GM12891 (cell line): ENCODE data around the gene SMYD3.

Source experiments
- DNase-seq: peaks from one replicate; pipeline ENCODE4 v3.0.0; 2011; ENCODE audit warnings: low spot score; ENCODE audit not compliant: insufficient read length
- FAIRE-seq: peaks from 2 replicates; lab custom pipeline; 2011; peaks lifted over from hg19 to GRCh38; lab: Jason Lieb, UNC
- PAX5 ChIP-seq: IDR thresholded peaks from 2 replicates; pipeline ENCODE4 v1.6.1; 2011; ENCODE audit warnings: low read length, moderate library complexity, mild to moderate bottlenecking; ENCODE audit not compliant: insufficient read depth, severe bottlenecking
- POLR2A ChIP-seq: IDR thresholded peaks from 2 replicates; pipeline ENCODE4 v1.6.1; 2011; ENCODE audit warnings: low read depth, low read length, control low read depth
- POLR2AphosphoS5 ChIP-seq: IDR thresholded peaks from 2 replicates; pipeline ENCODE4 v1.6.1; 2011; ENCODE audit warnings: low read depth, low read length, control low read depth
- POU2F2 ChIP-seq: IDR thresholded peaks from 2 replicates; pipeline ENCODE4 v1.6.1; 2011; ENCODE audit warnings: low read depth, mild to moderate bottlenecking, control low read depth, low read length, moderate library complexity
- SPI1 ChIP-seq: IDR thresholded peaks from 2 replicates; pipeline ENCODE4 v1.6.1; 2011; ENCODE audit warnings: low read depth, low read length, control low read depth
- TAF1 ChIP-seq: IDR thresholded peaks from 2 replicates; pipeline ENCODE4 v1.6.1; 2011; ENCODE audit warnings: low read depth, low read length, control low read depth

SMYD3 gene

GRCh38 chr1:245814651-245815050 is 692.4 kb downstream of the SMYD3 start:
- FAIRE-seq (no peak), DNase-seq (no peak)
- TF ChIP-seq POLR2AphosphoS5: no peak
- TF ChIP-seq POU2F2: no peak
- no peak for TF ChIP-seq PAX5
- TF ChIP-seq TAF1: no peak
- TF ChIP-seq SPI1: no peak

- no peak for FAIRE-seq
- no peak for DNase-seq
- TF ChIP-seq SPI1 (no peak), POLR2AphosphoS5 (no peak), POU2F2 (no peak), TAF1 (no peak), POLR2A (no peak), PAX5 (no peak)
Measured at GRCh38 chr1:245812278-245812677, 694.8 kb downstream of the SMYD3 start.

- no peak for DNase-seq
- FAIRE-seq: peak; percentile 31
- TF ChIP-seq PAX5 (no peak), POLR2AphosphoS5 (no peak), POU2F2 (no peak), POLR2A (no peak), TAF1 (no peak), SPI1 (no peak)
Measured at GRCh38 chr1:245810789-245811337, 696.2 kb downstream of the SMYD3 start.

GRCh38 chr1:245810181-245810769 is 696.8 kb downstream of the SMYD3 start:
- FAIRE-seq (no peak), DNase-seq (no peak)
- no peak for TF ChIP-seq TAF1
- TF ChIP-seq SPI1: no peak
- TF ChIP-seq POU2F2: no peak
- TF ChIP-seq POLR2AphosphoS5: no peak
- no peak for TF ChIP-seq POLR2A
- no peak for TF ChIP-seq PAX5

GRCh38 chr1:245809361-245809760 is 697.7 kb downstream of the SMYD3 start:
- TF ChIP-seq POU2F2: no peak
- no peak for TF ChIP-seq TAF1
- TF ChIP-seq SPI1: no peak
- TF ChIP-seq POLR2A: no peak
- TF ChIP-seq PAX5: no peak
- no peak for TF ChIP-seq POLR2AphosphoS5
- FAIRE-seq (no peak), DNase-seq (no peak)

- peak; percentile 82 for FAIRE-seq
- no peak for DNase-seq
Measured at GRCh38 chr1:245807954-245808719, 698.9 kb downstream of the SMYD3 start.

GRCh38 chr1:245807306-245807705 is 699.8 kb downstream of the SMYD3 start:
- no peak for TF ChIP-seq POU2F2
- no peak for TF ChIP-seq POLR2A
- TF ChIP-seq TAF1: no peak
- no peak for TF ChIP-seq POLR2AphosphoS5
- TF ChIP-seq SPI1: no peak
- no peak for TF ChIP-seq PAX5
- FAIRE-seq (peak; percentile 90), DNase-seq (peak; percentile 52)

More at GRCh38 chr1:245807954-245808719, 698.9 kb downstream of the SMYD3 start:
- no peak for TF ChIP-seq POU2F2
- no peak for TF ChIP-seq PAX5
- no peak for TF ChIP-seq SPI1

GRCh38 chr1:245805532-245805931 is 701.5 kb downstream of the SMYD3 start:
- FAIRE-seq (no peak), DNase-seq (no peak)
- TF ChIP-seq POLR2AphosphoS5: no peak
- no peak for TF ChIP-seq TAF1
- no peak for TF ChIP-seq PAX5
- no peak for TF ChIP-seq POLR2A
- TF ChIP-seq POU2F2: no peak
- no peak for TF ChIP-seq SPI1

GRCh38 chr1:245804696-245805095 is 702.4 kb downstream of the SMYD3 start:
- no peak for TF ChIP-seq PAX5
- no peak for TF ChIP-seq TAF1
- TF ChIP-seq SPI1: no peak
- no peak for TF ChIP-seq POU2F2
- TF ChIP-seq POLR2A: no peak
- no peak for TF ChIP-seq POLR2AphosphoS5
- DNase-seq (no peak), FAIRE-seq (no peak)

GRCh38 chr1:245803666-245804037 is 703.4 kb downstream of the SMYD3 start:
- no peak for FAIRE-seq
- DNase-seq: no peak
- TF ChIP-seq POU2F2 (no peak), POLR2AphosphoS5 (no peak), SPI1 (no peak), PAX5 (no peak), POLR2A (no peak), TAF1 (no peak)
